Lower lobe of right lung (tissue), 2 donors: Measurements from ENCODE around the gene CEMIP2. TPM values are rescaled to one million over a fixed set of nuclear protein-coding genes. Genes with fewer than 3 reads are reported as not detected.

Experiments used
- ATAC-seq, 2 donors: fragments of 200-7000 bp; cut with Tn5 transposase; one replicate each; pipeline ENCODE4 v1.9.1; 2020 to 2022; ENCODE audit warnings: mild to moderate bottlenecking in 2 of 2, moderate library complexity in 2 of 2
- DNase-seq: peaks from one replicate; pipeline ENCODE4 v3.0.0-alpha.2; 2020
- H3K27ac ChIP-seq: fragments of 200-600 bp; one replicate; pipeline ENCODE4 v1.8.0; 2022
- H3K27me3 ChIP-seq: fragments of 200-600 bp; one replicate; pipeline ENCODE4 v1.8.0; 2022; ENCODE audit warnings: low read depth
- H3K36me3 ChIP-seq: fragments of 200-600 bp; one replicate; pipeline ENCODE4 v1.8.0; 2022; ENCODE audit warnings: mild to moderate bottlenecking
- H3K4me1 ChIP-seq: fragments of 200-600 bp; one replicate; pipeline ENCODE4 v1.8.0; 2022
- H3K4me3 ChIP-seq: fragments of 200-600 bp; one replicate; pipeline ENCODE4 v1.8.0; 2022; ENCODE audit warnings: mild to moderate bottlenecking
- H3K9me3 ChIP-seq: fragments of 200-600 bp; one replicate; pipeline ENCODE4 v1.8.0; 2022
- intact Hi-C: fragments of 100-400 bp; cut with DNase I; formaldehyde crosslinking; loops from one replicate; pipeline ENCODE4 v1.11.0; 2022
- total RNA-seq: library from RNA; stranded (reverse); fragmentation: NEBNext Ultra II Directional; extraction: Animal tissue kit (Norgen Biotek cat#: 25700); gene quantifications from one replicate; pipeline ENCODE4 v1.2.1, GENCODE V29; 2021
- TF ChIP-seq, protein P1 (sequence below): fragments of 200-600 bp; IDR thresholded peaks from one replicate; pipeline ENCODE4 v1.8.0; 2022; ENCODE audit warnings: antibody characterized with exemption, mild to moderate bottlenecking
- donor health status: DM: no; HTN: yes; CAD: no; lungs with severe emphysema.

The CEMIP2 gene
- total RNA-seq, 1 donor from 2014 or later: 152 TPM

DNA sequence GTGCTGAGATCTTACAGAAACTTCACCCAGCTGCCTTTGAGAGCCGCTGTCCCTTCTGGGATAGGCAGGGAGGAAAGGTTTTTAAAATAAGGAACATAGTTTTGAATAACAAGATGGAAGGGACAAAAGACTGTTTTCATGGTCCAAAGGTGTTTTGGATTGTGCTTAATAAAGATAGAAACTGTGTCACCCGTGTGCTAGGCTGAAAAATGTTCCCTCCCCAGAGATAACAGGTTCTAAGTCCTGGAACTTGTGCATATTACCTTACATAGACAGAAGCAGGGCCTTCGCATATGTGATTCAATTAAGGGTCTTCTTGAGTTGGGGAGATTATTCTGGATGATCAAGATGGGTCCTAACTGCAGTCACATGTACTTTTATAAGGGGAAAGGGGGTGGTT, 1.9 kb upstream of the CEMIP2 start:
- DNase-seq: no peak
- intact Hi-C loops: no loop called here

DNA sequence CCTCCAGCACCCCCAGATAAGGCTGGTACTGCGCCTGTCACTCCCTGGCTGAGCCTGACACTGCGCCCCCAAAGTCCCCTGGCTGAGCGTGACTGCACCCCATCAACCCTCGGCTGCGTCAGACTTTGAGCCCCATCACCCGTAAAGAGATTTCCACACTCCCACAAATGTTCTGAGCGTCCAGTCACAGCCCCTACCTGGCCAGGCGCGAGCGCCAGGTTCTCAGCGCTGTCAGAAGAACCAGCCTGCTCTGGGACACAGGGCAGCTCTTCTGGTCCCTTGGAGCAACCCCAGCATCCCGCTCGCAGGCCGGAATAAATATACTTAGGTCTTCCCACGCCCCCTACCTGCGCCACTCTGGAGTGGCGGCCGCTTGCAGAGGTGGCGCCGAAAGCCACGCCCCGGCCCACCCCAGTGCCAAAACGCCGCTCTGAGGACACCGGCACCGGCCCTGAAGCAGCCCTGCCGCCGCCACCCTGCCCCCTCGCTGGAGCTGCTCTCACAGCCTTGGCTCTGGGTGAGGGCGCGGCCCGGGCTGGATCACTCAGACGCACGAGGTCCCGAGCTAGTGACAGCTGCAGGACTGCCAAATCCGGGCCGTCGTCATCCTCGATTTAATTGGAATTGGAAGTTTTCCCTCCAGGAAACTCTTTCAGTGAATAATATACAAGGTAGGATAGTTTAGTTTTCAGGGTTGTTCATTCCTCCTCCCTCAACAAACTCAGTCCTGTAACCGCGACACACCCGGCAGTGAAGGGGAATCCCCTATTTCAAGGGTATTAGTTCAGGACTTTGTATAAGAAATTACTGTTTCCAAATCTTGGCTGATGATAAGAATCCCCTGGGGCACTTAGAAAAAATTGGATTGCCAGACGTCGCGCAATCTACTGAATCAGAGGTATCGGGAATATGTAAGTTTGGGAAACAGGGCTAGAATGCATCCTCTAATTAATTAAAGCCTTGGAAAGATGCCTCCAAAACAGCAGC, 1.2 kb upstream of the CEMIP2 start:
- TF ChIP-seq, protein P1, sequence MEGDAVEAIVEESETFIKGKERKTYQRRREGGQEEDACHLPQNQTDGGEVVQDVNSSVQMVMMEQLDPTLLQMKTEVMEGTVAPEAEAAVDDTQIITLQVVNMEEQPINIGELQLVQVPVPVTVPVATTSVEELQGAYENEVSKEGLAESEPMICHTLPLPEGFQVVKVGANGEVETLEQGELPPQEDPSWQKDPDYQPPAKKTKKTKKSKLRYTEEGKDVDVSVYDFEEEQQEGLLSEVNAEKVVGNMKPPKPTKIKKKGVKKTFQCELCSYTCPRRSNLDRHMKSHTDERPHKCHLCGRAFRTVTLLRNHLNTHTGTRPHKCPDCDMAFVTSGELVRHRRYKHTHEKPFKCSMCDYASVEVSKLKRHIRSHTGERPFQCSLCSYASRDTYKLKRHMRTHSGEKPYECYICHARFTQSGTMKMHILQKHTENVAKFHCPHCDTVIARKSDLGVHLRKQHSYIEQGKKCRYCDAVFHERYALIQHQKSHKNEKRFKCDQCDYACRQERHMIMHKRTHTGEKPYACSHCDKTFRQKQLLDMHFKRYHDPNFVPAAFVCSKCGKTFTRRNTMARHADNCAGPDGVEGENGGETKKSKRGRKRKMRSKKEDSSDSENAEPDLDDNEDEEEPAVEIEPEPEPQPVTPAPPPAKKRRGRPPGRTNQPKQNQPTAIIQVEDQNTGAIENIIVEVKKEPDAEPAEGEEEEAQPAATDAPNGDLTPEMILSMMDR: peak; percentile 15
- H3K4me3 ChIP-seq: peak overlapping the region; percentile 88
- H3K4me1 ChIP-seq: peaks cover 34% of the 10 kb centered on the region
- peak overlapping the region; percentile 96 for H3K27ac ChIP-seq
- peak; percentile 91 for DNase-seq
- intact Hi-C loops: loop anchor here (10.0 kb wide), 1 partner anchor 165 kb away; no protein-coding TSS in a partner anchor
- no peaks in the 10 kb centered on the region for H3K27me3 ChIP-seq
- peak; percentile 76 to 85 for ATAC-seq
- H3K9me3 ChIP-seq: no peaks in the 10 kb centered on the region
- no peaks in the 10 kb centered on the region for H3K36me3 ChIP-seq

More for the DNA sequence above, 1.9 kb upstream of the CEMIP2 start:
- Histone ChIP-seq H3K4me3 (no peak overlapping the region), H3K9me3 (no peaks in the 10 kb centered on the region), H3K27ac (no peak overlapping the region), H3K27me3 (no peaks in the 10 kb centered on the region), H3K36me3 (no peaks in the 10 kb centered on the region), H3K4me1 (peaks cover 27% of the 10 kb centered on the region)
- TF ChIP-seq, protein P1: no peak
- no peak for ATAC-seq

DNA sequence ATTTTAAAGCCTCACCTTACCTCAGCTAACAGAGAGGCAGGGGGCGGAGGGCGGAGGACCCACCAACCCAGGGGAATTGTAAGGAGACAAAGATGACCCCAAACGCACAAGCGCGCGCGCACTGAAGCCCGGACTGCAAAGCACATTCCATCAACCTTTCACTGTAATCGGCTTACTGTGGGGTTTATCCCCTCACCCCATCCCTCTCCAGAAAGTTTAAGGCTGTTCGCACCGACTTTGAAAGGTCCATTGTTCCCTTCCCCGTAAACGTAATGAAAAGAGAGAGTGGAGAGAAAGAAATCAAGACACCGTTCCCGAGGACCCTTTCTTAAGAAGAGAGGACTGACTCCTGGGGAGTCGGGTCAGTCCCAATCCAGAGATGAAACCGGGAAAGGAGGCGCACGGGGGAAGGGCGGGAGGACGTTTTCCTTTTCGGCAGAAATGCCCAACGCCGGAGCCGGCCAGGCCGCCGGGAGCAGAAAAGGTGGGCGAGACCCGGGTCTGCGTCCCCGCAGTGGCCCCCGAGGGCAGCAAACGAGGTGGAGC, 464 bp downstream of the CEMIP2 start:
- Histone ChIP-seq H3K27ac (peak overlapping the region; percentile 96), H3K4me3 (peak overlapping the region; percentile 88), H3K4me1 (peaks cover 50% of the 10 kb centered on the region), H3K27me3 (no peaks in the 10 kb centered on the region), H3K9me3 (no peaks in the 10 kb centered on the region), H3K36me3 (no peaks in the 10 kb centered on the region)
- intact Hi-C loops: loop anchor here (10.0 kb wide), 1 partner anchor 163 kb away; no protein-coding TSS in a partner anchor
- ATAC-seq (peak in 1 of 2 donors; percentile 1), DNase-seq (peak; percentile 55)
- TF ChIP-seq, protein P1: no peak

DNA sequence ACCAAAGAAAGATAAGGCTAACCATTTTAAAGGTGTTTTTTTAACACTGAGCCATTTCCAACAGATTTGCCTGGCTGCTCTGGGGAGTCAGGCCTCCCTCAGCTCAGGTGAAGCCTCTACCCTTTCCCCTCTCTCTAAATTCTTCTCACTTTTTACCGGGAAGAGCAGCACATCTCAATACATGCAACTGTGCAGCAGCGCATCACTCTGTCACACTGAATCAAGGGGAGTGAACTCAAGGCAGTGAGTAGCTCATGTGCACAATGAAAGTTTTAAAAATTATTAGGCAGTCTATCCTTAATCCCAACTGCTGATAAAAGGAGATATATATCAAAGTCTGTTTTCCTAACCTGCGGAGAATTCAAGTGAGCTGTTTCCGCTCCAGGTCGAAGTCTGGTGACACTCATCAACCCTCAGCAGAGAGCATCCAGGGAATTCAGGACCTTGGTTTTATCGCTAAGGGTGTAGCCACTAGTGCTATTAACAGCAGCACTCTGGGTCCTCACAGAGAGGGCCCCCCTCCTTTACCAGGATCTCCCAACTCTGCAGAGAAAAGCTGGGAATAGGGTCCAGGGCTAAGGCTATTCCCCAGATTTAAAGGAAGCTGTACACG, 1.0 kb downstream of the CEMIP2 start:
- Histone ChIP-seq H3K9me3 (no peaks in the 10 kb centered on the region), H3K4me3 (peak overlapping the region; percentile 88), H3K4me1 (peaks cover 56% of the 10 kb centered on the region), H3K27ac (peak overlapping the region; percentile 96), H3K27me3 (no peaks in the 10 kb centered on the region), H3K36me3 (no peaks in the 10 kb centered on the region)
- TF ChIP-seq, protein P1: no peak
- intact Hi-C loops: loop anchor here (10.0 kb wide), 1 partner anchor 162 kb away; no protein-coding TSS in a partner anchor
- ATAC-seq (no peak), DNase-seq (no peak)

DNA sequence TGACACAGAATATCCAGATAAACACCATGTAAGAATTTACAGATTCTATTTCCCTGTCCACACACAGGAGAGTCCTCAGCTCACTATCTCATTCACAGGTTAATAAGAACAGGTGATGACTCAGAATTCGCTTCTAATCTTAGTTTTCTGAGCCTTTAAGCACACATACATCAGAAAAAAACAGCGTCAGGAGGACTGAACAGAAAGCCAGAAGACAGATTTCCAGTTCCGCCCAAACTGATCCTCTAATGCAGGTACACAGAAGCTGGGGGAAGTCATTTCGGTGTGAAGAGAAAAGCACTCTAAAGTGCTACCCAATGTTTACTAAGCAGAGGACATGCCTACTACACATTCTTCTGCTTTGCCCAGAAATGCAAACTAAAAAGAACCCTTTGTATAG, 1.6 kb downstream of the CEMIP2 start:
- Histone ChIP-seq H3K27ac (peak overlapping the region; percentile 96), H3K4me3 (peak overlapping the region; percentile 88), H3K27me3 (no peaks in the 10 kb centered on the region), H3K36me3 (no peaks in the 10 kb centered on the region), H3K9me3 (no peaks in the 10 kb centered on the region), H3K4me1 (peaks cover 62% of the 10 kb centered on the region)
- no peak for ATAC-seq
- DNase-seq: no peak
- intact Hi-C loops: loop anchor here (10.0 kb wide), 1 partner anchor 162 kb away; no protein-coding TSS in a partner anchor
- TF ChIP-seq, protein P1: no peak
